LNCAP (cell line): ENCODE measurements around the gene SCAANT1.

ENCODE experiments used
- TF ChIP-seq, protein P1 (sequence below): fragments of 450-650 bp; IDR thresholded peaks from 2 replicates; pipeline ENCODE4 v1.5.1; 2017; ENCODE audit warnings: mild to moderate bottlenecking

Gene SCAANT1

DNA sequence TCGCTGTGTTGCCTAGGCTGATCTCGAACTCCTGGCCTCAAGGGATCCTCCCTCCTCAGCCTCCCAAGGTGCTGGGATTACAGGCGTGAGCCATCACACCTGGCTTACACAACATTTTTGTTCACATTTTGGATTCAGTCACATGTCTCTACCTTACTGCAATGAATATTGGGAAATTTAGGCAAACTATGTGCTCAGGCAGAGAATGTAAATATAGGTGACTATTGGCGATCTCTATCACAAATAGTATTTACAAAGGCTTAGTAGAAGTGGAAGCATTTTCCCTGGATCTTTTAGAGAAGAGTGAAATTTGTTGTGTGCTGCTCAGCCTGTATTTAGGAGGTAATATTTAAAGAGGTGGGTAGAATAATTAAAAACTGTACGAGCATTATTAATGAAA, 20.7 kb downstream of the SCAANT1 start:
- TF ChIP-seq, protein P1, sequence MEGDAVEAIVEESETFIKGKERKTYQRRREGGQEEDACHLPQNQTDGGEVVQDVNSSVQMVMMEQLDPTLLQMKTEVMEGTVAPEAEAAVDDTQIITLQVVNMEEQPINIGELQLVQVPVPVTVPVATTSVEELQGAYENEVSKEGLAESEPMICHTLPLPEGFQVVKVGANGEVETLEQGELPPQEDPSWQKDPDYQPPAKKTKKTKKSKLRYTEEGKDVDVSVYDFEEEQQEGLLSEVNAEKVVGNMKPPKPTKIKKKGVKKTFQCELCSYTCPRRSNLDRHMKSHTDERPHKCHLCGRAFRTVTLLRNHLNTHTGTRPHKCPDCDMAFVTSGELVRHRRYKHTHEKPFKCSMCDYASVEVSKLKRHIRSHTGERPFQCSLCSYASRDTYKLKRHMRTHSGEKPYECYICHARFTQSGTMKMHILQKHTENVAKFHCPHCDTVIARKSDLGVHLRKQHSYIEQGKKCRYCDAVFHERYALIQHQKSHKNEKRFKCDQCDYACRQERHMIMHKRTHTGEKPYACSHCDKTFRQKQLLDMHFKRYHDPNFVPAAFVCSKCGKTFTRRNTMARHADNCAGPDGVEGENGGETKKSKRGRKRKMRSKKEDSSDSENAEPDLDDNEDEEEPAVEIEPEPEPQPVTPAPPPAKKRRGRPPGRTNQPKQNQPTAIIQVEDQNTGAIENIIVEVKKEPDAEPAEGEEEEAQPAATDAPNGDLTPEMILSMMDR: no peak

DNA sequence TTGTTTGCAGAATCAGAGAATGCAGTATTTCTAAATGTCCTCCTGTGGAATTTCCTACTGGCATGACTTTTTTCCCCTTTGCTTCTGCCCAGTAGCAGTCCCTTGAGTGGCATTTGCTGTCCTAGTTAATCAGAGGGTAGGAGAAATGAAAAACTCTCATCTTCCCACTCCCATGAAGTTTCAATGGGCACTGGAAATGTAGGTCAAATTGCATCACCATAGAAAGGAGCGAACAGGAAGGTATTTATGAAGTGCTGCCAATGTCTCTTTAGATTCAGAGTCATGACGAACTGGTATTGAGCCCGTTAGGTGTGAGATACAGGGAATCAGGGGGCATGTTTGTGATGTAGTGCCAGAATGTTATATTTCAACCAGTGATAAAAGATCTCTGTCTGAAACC, 25.3 kb downstream of the SCAANT1 start:
- TF ChIP-seq, protein P1: no peak

DNA sequence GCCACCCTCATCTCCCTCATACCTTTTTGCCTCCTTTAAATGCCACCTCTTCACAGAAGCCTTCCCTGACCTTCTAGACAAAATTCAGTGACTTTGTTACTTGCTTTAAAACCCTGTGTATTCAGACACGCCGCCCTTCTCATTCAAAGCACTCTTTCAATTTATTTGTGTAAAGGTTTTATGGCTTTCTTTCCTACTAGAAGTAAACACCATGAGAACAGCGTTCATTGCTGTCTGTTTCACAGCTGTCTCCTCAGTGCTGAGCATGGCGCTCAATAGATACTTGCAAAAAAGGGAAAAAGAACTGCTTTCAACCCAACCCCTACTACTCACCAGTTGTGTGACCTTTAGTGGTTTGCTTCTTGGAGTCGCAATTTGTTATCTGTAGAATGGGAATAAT, 31.5 kb downstream of the SCAANT1 start:
- TF ChIP-seq, protein P1: no peak

DNA sequence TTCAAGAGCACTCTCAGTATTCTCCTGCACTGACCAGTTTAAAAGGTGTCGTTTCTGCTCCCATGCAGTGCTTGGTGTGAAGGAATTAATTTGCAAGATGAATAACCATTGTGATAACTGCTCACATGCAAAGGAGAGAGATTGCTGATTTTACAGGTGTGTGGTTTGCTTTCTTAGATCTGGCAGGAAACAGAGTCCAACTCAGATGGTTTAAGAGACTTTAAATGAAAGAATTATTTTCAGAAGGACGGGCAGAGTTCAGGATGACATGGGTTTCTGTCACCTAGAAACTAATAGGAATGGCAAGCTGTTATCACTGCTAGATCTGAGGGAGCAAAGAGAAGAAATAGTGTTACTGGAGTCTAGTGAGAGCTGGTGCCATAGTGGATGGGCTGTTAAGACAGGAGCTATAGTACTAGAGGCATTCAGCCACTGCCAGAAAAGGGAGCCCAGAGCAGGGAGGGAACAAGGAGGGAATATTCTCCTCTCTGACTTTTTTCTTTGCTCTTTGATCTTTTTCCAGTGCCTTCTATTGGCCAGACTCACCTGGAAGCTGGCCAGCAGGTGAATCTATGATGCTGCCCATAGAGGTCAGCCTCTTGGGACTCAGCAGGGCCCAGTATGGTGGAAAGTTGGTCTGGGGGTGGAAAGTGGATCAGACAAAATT, 33.7 kb downstream of the SCAANT1 start:
- TF ChIP-seq, protein P1: no peak

DNA sequence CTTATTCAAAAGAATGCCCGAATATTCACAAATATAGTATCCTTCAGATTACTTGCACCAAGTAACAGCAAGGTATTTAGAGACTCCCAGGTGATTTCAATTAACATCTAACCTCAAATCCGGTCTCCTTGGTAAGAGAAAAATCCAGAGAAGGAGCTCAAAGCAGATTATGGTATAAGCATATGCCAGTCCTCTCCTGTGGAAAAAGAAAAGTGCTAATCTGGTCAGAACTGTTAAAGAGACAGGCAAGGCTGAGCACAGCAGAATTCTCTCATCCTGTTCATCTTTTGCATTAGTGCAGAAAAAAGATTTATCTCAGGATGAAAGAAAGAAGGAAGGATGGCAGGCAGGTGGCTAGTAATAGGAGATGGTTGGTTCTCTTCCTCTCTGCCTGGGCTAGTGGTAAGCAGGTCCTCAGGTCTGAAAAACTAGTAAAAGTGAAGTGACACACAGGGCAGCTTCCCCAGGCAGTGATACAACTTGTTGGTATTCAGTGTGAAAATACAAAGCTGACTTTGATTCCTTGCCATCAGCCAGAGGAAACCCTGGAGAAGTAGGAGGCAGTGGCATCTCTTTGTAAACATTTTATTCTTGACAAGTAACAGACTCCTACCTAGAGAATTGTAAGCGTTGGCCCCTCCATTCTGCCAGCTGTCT, 34.3 kb downstream of the SCAANT1 start:
- TF ChIP-seq, protein P1: no peak

DNA sequence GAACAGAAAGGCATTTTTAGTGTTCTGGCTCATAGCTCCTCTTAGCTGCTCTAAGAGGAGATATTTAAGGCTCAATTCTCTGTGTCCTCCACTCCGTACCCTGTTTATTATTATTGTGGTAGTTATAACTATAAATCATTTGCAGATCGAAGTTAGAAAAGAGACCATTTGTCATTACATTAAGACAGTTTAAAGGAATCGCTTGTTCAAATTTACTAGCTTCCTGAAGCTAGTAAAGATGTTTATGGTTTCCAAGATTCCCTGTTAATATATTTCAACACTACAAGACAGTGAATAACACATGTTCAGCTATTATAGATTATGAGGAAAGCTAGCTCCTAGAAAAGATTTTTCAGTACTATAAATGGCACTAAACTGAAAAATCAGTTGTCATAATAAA, 35.9 kb downstream of the SCAANT1 start:
- TF ChIP-seq, protein P1: no peak

DNA sequence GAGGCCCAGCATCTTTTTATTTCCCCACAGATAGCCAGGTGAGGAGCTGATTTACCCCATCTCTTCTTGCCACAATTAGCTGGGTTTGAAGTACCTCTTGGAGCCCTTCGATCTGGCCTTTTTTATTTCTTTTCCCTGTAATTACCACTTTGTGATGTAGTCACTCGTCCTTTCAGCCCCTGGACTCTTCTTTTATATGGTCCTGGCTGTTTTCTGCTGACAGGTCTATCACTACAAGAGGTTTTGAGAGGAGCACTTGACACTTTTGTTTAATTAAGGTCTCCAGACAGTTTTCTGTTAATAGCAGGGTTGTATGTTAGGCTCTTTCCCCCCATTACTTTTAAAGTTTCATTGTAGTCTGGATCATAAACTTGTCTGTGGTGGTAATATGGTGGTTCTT, 36.7 kb downstream of the SCAANT1 start:
- TF ChIP-seq, protein P1: no peak

DNA sequence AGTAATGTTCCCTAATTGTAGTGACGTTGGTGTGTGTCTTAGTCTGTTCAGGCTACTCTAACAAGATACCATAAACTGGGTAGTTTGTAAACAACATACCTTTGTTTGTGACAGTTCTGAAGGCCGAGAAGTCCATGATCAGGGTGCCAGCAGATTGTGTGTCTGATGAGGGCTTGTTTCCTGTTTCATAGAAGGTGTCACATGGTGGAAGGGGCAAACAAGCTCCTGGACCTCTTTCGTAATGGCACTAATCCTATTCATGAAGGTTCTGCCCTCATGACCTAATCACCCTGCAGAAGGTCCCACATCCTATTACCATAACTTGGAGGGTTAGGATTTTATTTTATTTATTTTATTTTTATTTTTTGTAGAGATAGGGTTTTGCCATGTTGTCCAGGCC, 37.4 kb downstream of the SCAANT1 start:
- TF ChIP-seq, protein P1: no peak
